ENCODE results near the gene MCL1.

- TF ChIP-seq TOX (CRISPR knock-in tag; IDR thresholded peaks at IDR 0.05; ENCODE audit: borderline replicate concordance) (no peak), ZNF565 (CRISPR knock-in tag; conservative IDR thresholded peaks at IDR 0.05; ENCODE audit: low read depth) (no peak), ZNF70 (CRISPR knock-in tag; IDR thresholded peaks at IDR 0.05) (no peak), CREB5 (CRISPR knock-in tag; IDR thresholded peaks at IDR 0.05; ENCODE audit: low read depth) (no peak), RARB (CRISPR knock-in tag; IDR thresholded peaks at IDR 0.05) (no peak), ZFP3 (CRISPR knock-in tag; IDR thresholded peaks at IDR 0.05) (no peak), OSR1 (CRISPR knock-in tag; IDR thresholded peaks at IDR 0.05) (no peak), TCF4 (CRISPR knock-in tag; IDR thresholded peaks at IDR 0.05; ENCODE audit: borderline replicate concordance) (no peak), PATZ1 (CRISPR knock-in tag; IDR thresholded peaks at IDR 0.05; ENCODE audit: borderline replicate concordance) (no peak)
Observed at GRCh38 chr1:150563340-150564038, 15.9 kb downstream of the MCL1 start.
